Measurements from ENCODE around the gene CD22.

- TF ChIP-seq POLR2AphosphoS5 (IDR thresholded peaks at IDR 0.05; ENCODE audit: borderline replicate concordance, low read depth, low read length) (no peak), EZH2 (IDR thresholded peaks at IDR 0.05) (no peak)
These were observed 64.0 kb downstream of the CD22 start for GRCh38 chr19:35392742-35393715.

All from SK-N-MC (cell line).